GM10266 (cell line): ENCODE measurements around the gene NPAS3.

ENCODE experiments used
- DNase-seq: peaks from one replicate; pipeline ENCODE4 v3.0.0; 2012; ENCODE audit errors: extremely low spot score
- CTCF ChIP-seq: IDR thresholded peaks from 2 replicates; pipeline ENCODE4 v1.5.1; 2012; ENCODE audit warnings: mild to moderate bottlenecking, low read depth; ENCODE audit not compliant: control insufficient read depth, insufficient read depth; ENCODE audit errors: missing control alignments

NPAS3 gene

GRCh38 chr14:33590891-33591630, 652.4 kb downstream of the NPAS3 start:
- no peak for DNase-seq
- TF ChIP-seq CTCF: no peak

GRCh38 chr14:33592297-33592696, 653.6 kb downstream of the NPAS3 start:
- no peak for TF ChIP-seq CTCF

GRCh38 chr14:33596211-33597080, 657.8 kb downstream of the NPAS3 start:
- no peak for TF ChIP-seq CTCF
- no peak for DNase-seq

More at GRCh38 chr14:33592297-33592696, 653.6 kb downstream of the NPAS3 start:
- DNase-seq: no peak

- no peak for DNase-seq
Measured at GRCh38 chr14:33598582-33598981, 659.9 kb downstream of the NPAS3 start.

GRCh38 chr14:33602396-33602795, 663.7 kb downstream of the NPAS3 start:
- no peak for TF ChIP-seq CTCF
- DNase-seq: no peak

More at GRCh38 chr14:33598582-33598981, 659.9 kb downstream of the NPAS3 start:
- TF ChIP-seq CTCF: no peak

GRCh38 chr14:33606591-33606990, 667.9 kb downstream of the NPAS3 start:
- no peak for TF ChIP-seq CTCF
- no peak for DNase-seq

GRCh38 chr14:33609582-33609981, 670.9 kb downstream of the NPAS3 start:
- TF ChIP-seq CTCF: no peak
- DNase-seq: no peak
